SK-N-SH treated with all-trans-retinoic acid at 6 μM for 48 hours (cell line): ENCODE data around the gene TGIF2LY.
"Not testable (repeated sequence)": the region's sequence is repeated elsewhere in the genome, so short reads cannot be mapped to it uniquely, and the experiment has no call there.

Source experiments
- ATAC-seq: fragments of 200-7000 bp; cut with Tn5 transposase; 3 replicates; pipeline ENCODE4 v1.9.1; 2020; ENCODE audit warnings: mild to moderate bottlenecking, moderate library complexity

The TGIF2LY gene

DNA sequence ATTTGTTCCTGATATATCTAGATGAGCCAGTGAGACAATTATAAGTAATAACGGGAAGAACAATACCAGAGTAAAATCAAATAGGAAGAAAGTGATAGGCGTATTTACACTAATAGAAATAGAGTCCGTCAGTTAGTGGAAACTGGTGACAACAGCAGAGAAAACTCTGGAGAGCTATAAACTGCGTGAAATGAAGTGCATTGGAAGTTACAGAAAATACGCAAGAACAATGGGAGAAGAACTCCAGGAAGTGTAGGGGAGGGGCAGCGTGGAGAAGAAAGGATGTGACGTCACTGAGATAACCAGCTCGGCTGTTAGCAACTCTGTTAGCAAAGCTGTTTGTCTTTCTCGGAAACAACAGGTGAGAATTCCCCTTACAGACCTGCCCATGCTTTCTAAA lies at the start of gene TGIF2LY:
Gene TGIF2LY (plus strand): TSS at position 301 of the 400 bp plus-strand sequence. CDS start 178 bp downstream, outside the sequence.
- ATAC-seq: not testable (repeated sequence)
